Nephron (organoid): ENCODE results near the gene CLDN12.

Experiments
- H3K27ac Mint-ChIP-seq, 3 experiments: 2 replicates each; pipeline ENCODE4 v1.8.0; 2020; ENCODE audit warnings: mixed read lengths in 3 of 3, mild to moderate bottlenecking in 2 of 3, moderate library complexity in 1 of 3
- H3K27me3 Mint-ChIP-seq: 2 replicates; pipeline ENCODE4 v1.8.0; 2021; ENCODE audit warnings: low read depth, mild to moderate bottlenecking, moderate library complexity, mixed read lengths
- H3K36me3 Mint-ChIP-seq: 2 replicates; pipeline ENCODE4 v1.8.0; 2020; ENCODE audit warnings: low read depth, mixed read lengths
- H3K4me1 Mint-ChIP-seq: 2 replicates; pipeline ENCODE4 v1.8.0; 2020; ENCODE audit warnings: mixed read lengths
- H3K4me3 Mint-ChIP-seq, 3 experiments: 2 replicates each; pipeline ENCODE4 v1.8.0; 2020; ENCODE audit warnings: mild to moderate bottlenecking in 3 of 3, mixed read lengths in 3 of 3, moderate library complexity in 2 of 3
- H3K9me3 Mint-ChIP-seq: 2 replicates; pipeline ENCODE4 v1.8.0; 2020; ENCODE audit warnings: mixed read lengths
- TF ChIP-seq, protein P1 (sequence below), 3 experiments: fragments of 200-600 bp; sonication (generic); IDR thresholded peaks; one replicate each; pipeline ENCODE4 v1.5.0; 2021; ENCODE audit warnings: antibody characterized with exemption in 3 of 3; ENCODE audit not compliant: unreplicated experiment in 3 of 3

The CLDN12 gene

DNA sequence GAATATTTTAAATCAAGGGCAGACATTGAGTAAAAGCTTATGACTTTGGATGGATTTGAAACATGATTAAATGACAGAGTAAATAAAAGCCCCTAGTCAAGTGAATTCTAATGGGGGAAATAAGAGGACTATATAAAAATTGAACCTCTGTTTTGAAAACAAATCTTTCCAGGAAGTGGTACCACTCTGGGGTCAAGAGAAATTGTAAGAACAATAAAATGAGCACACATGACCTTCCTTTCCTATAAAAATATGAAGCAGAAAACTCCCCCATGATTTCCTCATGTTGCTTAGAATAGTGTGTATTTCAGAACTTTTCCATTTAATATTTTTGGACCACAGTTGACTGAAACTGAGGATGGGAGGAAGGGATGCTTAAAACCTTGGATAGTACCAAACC lies 12.3 kb upstream of the CLDN12 start:
- Mint-ChIP-seq H3K36me3 (peaks cover 5% of the 10 kb centered on the region), H3K4me1 (no peaks in the 10 kb centered on the region), H3K27me3 (no peaks in the 10 kb centered on the region), H3K9me3 (peaks cover 5% of the 10 kb centered on the region), H3K27ac (no peak overlapping the region), H3K4me3 (no peak overlapping the region)
- TF ChIP-seq, protein P1, sequence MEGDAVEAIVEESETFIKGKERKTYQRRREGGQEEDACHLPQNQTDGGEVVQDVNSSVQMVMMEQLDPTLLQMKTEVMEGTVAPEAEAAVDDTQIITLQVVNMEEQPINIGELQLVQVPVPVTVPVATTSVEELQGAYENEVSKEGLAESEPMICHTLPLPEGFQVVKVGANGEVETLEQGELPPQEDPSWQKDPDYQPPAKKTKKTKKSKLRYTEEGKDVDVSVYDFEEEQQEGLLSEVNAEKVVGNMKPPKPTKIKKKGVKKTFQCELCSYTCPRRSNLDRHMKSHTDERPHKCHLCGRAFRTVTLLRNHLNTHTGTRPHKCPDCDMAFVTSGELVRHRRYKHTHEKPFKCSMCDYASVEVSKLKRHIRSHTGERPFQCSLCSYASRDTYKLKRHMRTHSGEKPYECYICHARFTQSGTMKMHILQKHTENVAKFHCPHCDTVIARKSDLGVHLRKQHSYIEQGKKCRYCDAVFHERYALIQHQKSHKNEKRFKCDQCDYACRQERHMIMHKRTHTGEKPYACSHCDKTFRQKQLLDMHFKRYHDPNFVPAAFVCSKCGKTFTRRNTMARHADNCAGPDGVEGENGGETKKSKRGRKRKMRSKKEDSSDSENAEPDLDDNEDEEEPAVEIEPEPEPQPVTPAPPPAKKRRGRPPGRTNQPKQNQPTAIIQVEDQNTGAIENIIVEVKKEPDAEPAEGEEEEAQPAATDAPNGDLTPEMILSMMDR (IDR thresholded peaks at IDR 0.05; ENCODE audit: unreplicated experiment in 3 of 3), result no peak

DNA sequence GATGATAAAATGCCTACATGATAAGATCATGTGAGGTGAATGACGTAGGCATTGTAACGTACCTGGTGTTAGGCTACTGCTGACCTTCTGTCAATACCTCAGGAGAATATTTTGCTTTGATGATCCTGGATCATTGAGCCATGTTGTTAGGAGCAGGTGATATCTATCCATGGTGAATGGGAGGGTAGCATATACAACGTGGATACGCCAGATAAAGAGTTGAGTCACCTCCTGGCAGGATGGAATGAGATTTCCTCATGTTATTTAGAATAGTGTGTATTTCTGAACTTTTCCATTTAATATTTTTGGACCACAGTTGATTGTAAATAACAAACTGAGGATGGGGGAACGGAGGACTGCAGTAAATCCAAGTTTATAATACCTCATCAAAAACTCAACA lies 11.8 kb upstream of the CLDN12 start:
- TF ChIP-seq, protein P1 (IDR thresholded peaks at IDR 0.05; ENCODE audit: unreplicated experiment in 3 of 3), result no peak
- H3K4me1 Mint-ChIP-seq, result no peaks in the 10 kb centered on the region
- H3K27ac Mint-ChIP-seq, result no peak overlapping the region
- no peaks in the 10 kb centered on the region for H3K27me3 Mint-ChIP-seq
- no peak overlapping the region for H3K4me3 Mint-ChIP-seq
- peaks cover 5% of the 10 kb centered on the region for H3K9me3 Mint-ChIP-seq
- H3K36me3 Mint-ChIP-seq, result no peaks in the 10 kb centered on the region

DNA sequence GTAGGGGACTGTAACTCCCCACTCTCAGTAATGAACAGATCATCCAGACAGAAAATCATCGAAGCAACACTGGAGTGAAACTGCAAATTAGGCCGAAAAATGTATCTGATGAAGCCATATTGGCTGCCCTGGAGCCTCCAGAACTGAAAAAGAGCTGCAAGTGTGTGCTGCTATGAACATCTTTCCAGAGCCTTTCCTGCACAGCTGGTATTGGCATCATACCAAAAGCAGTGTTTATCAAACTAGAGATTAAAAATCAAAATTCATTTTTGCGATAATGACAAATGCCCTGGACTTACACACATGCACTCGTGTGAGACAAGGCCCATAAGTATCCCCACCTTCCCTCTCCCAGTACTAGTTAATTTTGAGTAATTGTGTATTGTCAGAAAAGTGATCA lies 6.8 kb upstream of the CLDN12 start:
- Mint-ChIP-seq H3K4me1 (no peaks in the 10 kb centered on the region), H3K27me3 (peaks cover 4% of the 10 kb centered on the region), H3K27ac (no peak overlapping the region), H3K36me3 (no peaks in the 10 kb centered on the region), H3K4me3 (no peak overlapping the region), H3K9me3 (peaks cover 11% of the 10 kb centered on the region)
- TF ChIP-seq, protein P1 (IDR thresholded peaks at IDR 0.05; ENCODE audit: unreplicated experiment in 3 of 3), result no peak

DNA sequence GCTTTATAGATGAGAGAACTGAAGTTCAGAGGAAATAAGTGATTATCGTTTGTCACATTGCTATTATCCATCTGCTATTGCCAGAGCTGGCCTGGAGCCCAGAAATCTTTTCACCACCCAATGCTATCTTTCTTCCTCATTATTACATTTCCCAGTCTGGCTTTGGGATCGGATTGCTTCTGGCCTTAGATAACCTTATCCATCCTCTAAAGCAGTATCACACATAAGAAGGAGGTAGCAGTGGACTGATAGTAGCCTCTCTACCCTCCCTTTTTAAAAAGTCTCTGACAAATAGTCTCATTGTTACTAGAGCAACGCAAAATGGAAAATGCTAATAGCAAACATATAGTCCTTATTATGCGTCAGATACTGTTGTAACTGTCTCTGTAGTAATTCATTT lies 1.3 kb upstream of the CLDN12 start:
- Mint-ChIP-seq H3K4me3 (peak overlapping the region; percentile 7 to 45 (median 27)), H3K36me3 (peaks cover under 1% of the 10 kb centered on the region), H3K27me3 (peaks cover 4% of the 10 kb centered on the region), H3K4me1 (peaks cover 14% of the 10 kb centered on the region), H3K9me3 (peaks cover 6% of the 10 kb centered on the region), H3K27ac (peak overlapping the region; percentile 6 to 39 (median 8))
- TF ChIP-seq, protein P1 (IDR thresholded peaks at IDR 0.05; ENCODE audit: unreplicated experiment in 3 of 3), result no peak

DNA sequence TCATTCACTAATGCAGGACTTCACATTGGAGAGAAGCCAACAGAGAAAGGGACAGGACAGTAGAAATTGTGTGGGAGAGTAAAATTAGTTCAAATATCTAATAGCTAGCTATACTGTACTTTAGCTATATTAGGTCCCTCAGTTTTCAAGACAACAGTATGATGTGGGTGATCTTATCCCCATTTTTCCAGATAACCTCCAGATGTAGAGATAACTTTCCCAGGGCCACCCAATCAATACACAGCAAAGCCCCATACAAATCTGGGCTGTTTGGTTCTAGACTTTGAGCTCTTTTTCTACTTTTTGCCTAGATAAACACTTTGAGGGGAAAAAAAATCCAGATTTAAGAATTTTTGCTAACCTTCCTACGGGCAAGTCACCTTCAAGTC lies 482 bp upstream of the CLDN12 start:
- TF ChIP-seq, protein P1 (IDR thresholded peaks at IDR 0.05; ENCODE audit: unreplicated experiment in 3 of 3), result no peak
- H3K27ac Mint-ChIP-seq, result peak overlapping the region; percentile 91 to 98 (median 96)
- H3K4me1 Mint-ChIP-seq, result peaks cover 14% of the 10 kb centered on the region
- peaks cover 4% of the 10 kb centered on the region for H3K27me3 Mint-ChIP-seq
- H3K9me3 Mint-ChIP-seq, result peaks cover 6% of the 10 kb centered on the region
- peaks cover 8% of the 10 kb centered on the region for H3K36me3 Mint-ChIP-seq
- peak overlapping the region; percentile 97 to 100 (median 99) for H3K4me3 Mint-ChIP-seq

DNA sequence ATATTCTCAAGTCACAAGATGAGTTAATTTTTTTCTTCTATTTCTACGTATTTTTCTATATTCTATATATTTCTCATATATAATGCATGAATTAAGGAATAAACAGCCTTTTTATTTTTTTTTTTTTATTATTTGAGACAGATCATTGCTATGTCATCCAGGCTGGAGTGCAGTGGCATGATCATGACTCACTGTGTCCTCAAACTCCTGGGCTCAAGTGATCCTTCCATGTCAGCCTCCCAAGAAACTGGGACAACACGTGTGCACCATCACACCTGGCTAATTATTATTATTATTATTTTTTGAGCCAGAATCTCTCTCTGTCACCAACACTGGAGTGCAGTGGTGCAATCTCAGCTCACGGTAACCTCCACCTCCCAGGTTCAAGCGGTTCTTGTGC lies 1.5 kb downstream of the CLDN12 start:
- Mint-ChIP-seq H3K27me3 (no peaks in the 10 kb centered on the region), H3K4me1 (peaks cover 14% of the 10 kb centered on the region), H3K36me3 (peaks cover 17% of the 10 kb centered on the region), H3K4me3 (peak overlapping the region; percentile 97 to 100 (median 99)), H3K9me3 (no peaks in the 10 kb centered on the region), H3K27ac (peak overlapping the region in 2 of 3 experiments; percentile 91 to 98)
- TF ChIP-seq, protein P1 (IDR thresholded peaks at IDR 0.05; ENCODE audit: unreplicated experiment in 3 of 3), result no peak
